ENCODE results near the gene SCARF2. TPM values are rescaled to one million over a fixed set of nuclear protein-coding genes. Genes with fewer than 3 reads are reported as not detected.

The SCARF2 gene
- total and polyA plus RNA-seq, 12 donors, result 1.8 to 5.3 (median 3.3) TPM

DNA sequence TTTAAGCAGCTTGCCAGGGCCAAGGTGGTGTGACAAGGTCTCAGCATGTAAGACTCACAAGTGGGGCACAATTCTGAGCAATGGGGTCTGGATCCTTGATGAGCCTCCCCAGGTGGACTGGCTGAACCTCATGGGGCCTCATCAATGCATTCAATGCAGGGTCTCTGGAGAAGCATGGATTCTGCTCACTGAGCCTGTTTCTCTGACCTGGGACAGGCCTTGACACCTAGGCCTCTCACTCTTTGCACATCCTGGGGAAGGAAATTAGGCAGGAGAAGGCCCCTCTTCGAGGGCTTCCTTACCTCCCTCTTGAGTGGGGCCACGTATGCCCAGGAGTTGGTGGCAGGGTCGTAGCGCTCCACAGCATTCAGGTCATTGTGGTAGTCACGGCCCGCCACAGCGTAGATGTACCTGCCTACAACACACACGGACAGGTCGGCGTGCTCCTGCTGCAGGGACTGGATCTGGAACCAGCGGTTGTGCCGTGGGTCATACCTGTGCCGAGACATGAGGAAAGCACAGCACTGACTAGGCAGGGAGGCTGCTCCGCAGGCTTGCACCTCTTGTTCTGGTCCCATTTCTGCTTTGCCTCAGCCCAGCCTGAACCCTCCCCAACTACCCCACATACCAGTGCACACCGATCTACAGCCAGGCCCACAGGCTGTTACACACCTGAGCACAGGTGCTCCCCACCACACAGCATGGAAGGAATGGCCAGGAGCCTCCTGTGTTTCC lies 20.0 kb upstream of the SCARF2 start:
- ATAC-seq (no peak), DNase-seq (no peak)
- Histone ChIP-seq H3K27me3 (no peaks in the 10 kb centered on the region), H3K4me3 (no peak overlapping the region), H3K4me1 (peaks cover 0 to 19% (median 3%) of the 10 kb centered on the region in 9 donors), H3K27ac (no peak overlapping the region), H3K9me3 (no peaks in the 10 kb centered on the region), H3K36me3 (peaks cover 0 to 52% (median 0%) of the 10 kb centered on the region in 9 donors)
- TF ChIP-seq, protein P1, sequence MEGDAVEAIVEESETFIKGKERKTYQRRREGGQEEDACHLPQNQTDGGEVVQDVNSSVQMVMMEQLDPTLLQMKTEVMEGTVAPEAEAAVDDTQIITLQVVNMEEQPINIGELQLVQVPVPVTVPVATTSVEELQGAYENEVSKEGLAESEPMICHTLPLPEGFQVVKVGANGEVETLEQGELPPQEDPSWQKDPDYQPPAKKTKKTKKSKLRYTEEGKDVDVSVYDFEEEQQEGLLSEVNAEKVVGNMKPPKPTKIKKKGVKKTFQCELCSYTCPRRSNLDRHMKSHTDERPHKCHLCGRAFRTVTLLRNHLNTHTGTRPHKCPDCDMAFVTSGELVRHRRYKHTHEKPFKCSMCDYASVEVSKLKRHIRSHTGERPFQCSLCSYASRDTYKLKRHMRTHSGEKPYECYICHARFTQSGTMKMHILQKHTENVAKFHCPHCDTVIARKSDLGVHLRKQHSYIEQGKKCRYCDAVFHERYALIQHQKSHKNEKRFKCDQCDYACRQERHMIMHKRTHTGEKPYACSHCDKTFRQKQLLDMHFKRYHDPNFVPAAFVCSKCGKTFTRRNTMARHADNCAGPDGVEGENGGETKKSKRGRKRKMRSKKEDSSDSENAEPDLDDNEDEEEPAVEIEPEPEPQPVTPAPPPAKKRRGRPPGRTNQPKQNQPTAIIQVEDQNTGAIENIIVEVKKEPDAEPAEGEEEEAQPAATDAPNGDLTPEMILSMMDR (IDR thresholded peaks at IDR 0.05), result no peak
- WGBS, 2 donors, result 95% methylated on average over 14 to 15 of the region's 15 CpGs
- intact Hi-C loops (cut with DNase I), result loop anchor here in 5 of 10 donors (2.0 to 5.0 kb wide), 4 partner anchors 35 to 43 kb away; no protein-coding TSS in a partner anchor

DNA sequence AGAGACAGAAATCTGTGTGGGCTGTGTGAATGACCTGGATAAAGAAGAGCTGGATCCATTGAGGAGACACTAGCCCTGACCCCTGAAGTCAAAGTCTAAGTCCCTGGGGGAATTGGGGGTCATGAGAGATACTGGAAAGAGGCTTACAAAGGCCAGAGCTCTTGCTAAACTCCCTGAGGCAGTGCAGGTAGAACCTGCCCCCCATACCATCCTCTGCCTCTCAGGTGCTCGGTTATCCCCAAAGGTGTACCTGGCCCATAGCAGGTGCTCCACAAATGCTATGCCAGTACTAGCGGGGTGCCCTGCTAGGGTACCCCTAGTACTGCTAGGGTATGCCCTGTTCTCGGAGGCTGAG lies 19.1 kb upstream of the SCARF2 start:
- intact Hi-C loops (cut with DNase I), result loop anchor here in 8 of 10 donors (1.0 to 5.0 kb wide), 5 partner anchors 34 to 42 kb away; no protein-coding TSS in a partner anchor
- ATAC-seq (peak in 1 of 8 donors; percentile 18), DNase-seq (no peak)
- no peak overlapping the region for H3K4me3 ChIP-seq
- no peaks in the 10 kb centered on the region for H3K27me3 ChIP-seq
- 95 to 97% methylated on average over 3 of the region's 3 CpGs for WGBS, 2 donors
- H3K27ac ChIP-seq, result no peak overlapping the region
- H3K9me3 ChIP-seq, result no peaks in the 10 kb centered on the region
- TF ChIP-seq, protein P1 (IDR thresholded peaks at IDR 0.05), result no peak
- H3K4me1 ChIP-seq, result peaks cover 0 to 18% (median 3%) of the 10 kb centered on the region in 9 donors
- peaks cover 0 to 62% (median 0%) of the 10 kb centered on the region in 9 donors for H3K36me3 ChIP-seq

DNA sequence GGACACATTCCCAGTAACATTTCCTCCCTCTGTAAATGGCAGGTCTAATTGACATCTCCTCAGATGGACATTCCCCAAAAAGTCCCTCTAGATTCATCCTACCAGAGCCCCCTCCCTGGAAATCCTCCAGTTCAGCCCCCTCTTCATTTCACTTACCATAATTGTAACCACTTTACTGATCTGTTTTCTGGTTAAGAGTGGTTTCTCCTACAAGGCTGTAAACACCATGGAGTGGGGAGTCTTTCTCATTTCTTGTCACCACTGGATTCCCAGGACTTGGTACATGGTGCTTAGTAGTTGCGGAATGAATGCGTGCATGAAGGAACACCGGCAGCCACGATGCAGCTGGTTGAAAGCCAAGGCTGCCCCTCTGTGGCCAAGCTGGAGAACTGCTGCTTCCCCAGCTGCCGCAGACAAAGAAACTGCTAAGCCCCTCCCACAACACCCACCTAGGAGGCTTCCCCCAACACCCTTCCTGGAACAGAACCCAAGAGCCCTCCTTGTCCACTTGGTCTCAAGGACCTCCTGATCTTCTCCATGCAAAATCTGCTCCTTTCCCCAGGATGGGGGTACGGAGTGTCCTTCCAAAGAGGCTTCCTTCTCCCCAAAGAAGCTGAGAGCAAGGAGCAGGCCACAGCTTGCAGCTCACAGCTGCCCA lies 18.6 kb upstream of the SCARF2 start:
- Histone ChIP-seq H3K4me3 (no peak overlapping the region), H3K27me3 (no peaks in the 10 kb centered on the region), H3K9me3 (no peaks in the 10 kb centered on the region), H3K36me3 (peaks cover 0 to 67% (median 0%) of the 10 kb centered on the region in 9 donors), H3K4me1 (peaks cover 0 to 18% (median 3%) of the 10 kb centered on the region in 9 donors), H3K27ac (no peak overlapping the region)
- WGBS, 2 donors, result 16 to 20% methylated on average over 6 of the region's 6 CpGs
- TF ChIP-seq, protein P1 (IDR thresholded peaks at IDR 0.05), result peak; percentile 87 to 95 (median 93)
- DNase-seq (peak; percentile 74 to 75), ATAC-seq (peak; percentile 75 to 93 (median 88))
- intact Hi-C loops (cut with DNase I), result loop anchor here in 8 of 10 donors (1.0 to 5.0 kb wide), 5 partner anchors 34 to 41 kb away; no protein-coding TSS in a partner anchor

DNA sequence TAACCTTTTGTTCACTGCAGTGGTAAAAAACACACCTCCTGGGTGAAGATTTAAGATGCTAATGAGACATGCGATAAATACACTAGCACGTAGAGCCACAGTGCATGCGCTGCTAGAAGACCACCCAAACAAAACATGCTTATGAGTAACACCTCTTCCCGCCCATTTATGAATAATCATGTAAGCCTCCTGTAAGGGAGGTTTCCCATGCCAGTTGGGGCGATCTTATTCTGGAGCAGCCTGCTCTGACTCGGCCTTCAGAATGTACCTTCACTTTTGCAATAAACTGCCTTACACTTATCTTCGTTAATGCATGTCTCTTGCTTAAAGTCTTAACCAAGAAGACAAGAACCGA lies 18.1 kb upstream of the SCARF2 start:
- no peaks in the 10 kb centered on the region for H3K27me3 ChIP-seq
- 89 to 90% methylated on average over 8 of the region's 8 CpGs for WGBS, 2 donors
- no peak for DNase-seq
- TF ChIP-seq, protein P1 (IDR thresholded peaks at IDR 0.05), result no peak
- ATAC-seq, result no peak
- no peak overlapping the region for H3K4me3 ChIP-seq
- H3K4me1 ChIP-seq, result peaks cover 0 to 18% (median 3%) of the 10 kb centered on the region in 9 donors
- H3K36me3 ChIP-seq, result peaks cover 0 to 69% (median 0%) of the 10 kb centered on the region in 9 donors
- H3K9me3 ChIP-seq, result no peaks in the 10 kb centered on the region
- H3K27ac ChIP-seq, result no peak overlapping the region
- intact Hi-C loops (cut with DNase I), result loop anchor here (1.0 to 5.0 kb wide), 6 partner anchors 33 to 41 kb away; no protein-coding TSS in a partner anchor

Measured in heart right ventricle (tissue), 16 donors.